Mammary microvascular endothelial cell (primary cell): Measurements from ENCODE around the gene GRK3. TPM values are rescaled to one million over a fixed set of nuclear protein-coding genes. Genes with fewer than 3 reads are reported as not detected.

Source experiments
- total RNA-seq: library from RNA; depleted of rRNA; stranded (reverse); fragments of >200 nt; gene quantifications from 2 replicates; pipeline ENCODE4 v1.2.3, GENCODE V29; 2015

Gene GRK3
- 0.69 and 1.5 TPM in 2 replicates for total RNA-seq

GRCh38 chr22:25564320-25564978 lies at the start of gene GRK3:
GRK3 (plus strand) TSS chr22:25564675; CDS start chr22:25565041, 366 bp downstream.

GRCh38 chr22:25741692-25742626 lies 177.5 kb downstream of the GRK3 start, which contains the start of gene MYO18B:
MYO18B (plus strand) TSS chr22:25742188; CDS start chr22:25761093, 18,905 bp downstream.

Other genes starting within 250 kb of the GRK3 start
- gene MYO18B, start 177.5 kb downstream of the GRK3 start, total RNA-seq = 0.05 TPM in 1 of 2 replicates, not detected in the other